ENCODE measurements around the gene POU2F3.

DNA sequence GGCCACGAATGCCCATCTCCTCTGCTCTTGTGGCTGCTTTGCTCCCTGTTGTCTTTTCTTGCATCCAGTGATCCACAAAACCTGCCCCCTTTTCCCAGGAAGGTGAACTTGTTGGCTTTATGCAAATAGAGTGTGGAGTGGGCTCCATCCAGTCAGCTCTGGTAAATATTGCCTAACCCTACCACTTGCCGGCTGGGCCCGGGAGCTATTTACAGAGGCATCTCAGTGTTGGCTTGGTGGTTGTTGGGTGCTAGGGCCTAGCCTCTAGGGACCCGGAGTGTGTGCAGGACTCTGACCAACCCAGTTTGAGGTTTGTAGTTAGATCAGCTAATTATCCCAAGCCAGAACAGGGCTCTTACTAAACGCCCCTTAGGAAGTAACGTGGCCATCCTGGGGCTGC is 44.3 kb downstream of the POU2F3 start:
- TF ChIP-seq, protein P1, sequence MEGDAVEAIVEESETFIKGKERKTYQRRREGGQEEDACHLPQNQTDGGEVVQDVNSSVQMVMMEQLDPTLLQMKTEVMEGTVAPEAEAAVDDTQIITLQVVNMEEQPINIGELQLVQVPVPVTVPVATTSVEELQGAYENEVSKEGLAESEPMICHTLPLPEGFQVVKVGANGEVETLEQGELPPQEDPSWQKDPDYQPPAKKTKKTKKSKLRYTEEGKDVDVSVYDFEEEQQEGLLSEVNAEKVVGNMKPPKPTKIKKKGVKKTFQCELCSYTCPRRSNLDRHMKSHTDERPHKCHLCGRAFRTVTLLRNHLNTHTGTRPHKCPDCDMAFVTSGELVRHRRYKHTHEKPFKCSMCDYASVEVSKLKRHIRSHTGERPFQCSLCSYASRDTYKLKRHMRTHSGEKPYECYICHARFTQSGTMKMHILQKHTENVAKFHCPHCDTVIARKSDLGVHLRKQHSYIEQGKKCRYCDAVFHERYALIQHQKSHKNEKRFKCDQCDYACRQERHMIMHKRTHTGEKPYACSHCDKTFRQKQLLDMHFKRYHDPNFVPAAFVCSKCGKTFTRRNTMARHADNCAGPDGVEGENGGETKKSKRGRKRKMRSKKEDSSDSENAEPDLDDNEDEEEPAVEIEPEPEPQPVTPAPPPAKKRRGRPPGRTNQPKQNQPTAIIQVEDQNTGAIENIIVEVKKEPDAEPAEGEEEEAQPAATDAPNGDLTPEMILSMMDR (conservative IDR thresholded peaks at IDR 0.05): no peak
- no peak for TF ChIP-seq ZFX (IDR thresholded peaks at IDR 0.05)

Measured in C4-2B (cell line).